ENCODE data around the gene EXOSC9. TPM values are rescaled to one million over a fixed set of nuclear protein-coding genes. Genes with fewer than 3 reads are reported as not detected.

Gene EXOSC9
- polyA plus RNA-seq, 2 of the 4 experiments (the other 2 are of a cell fraction), result 33.6 to 43.1 TPM

DNA sequence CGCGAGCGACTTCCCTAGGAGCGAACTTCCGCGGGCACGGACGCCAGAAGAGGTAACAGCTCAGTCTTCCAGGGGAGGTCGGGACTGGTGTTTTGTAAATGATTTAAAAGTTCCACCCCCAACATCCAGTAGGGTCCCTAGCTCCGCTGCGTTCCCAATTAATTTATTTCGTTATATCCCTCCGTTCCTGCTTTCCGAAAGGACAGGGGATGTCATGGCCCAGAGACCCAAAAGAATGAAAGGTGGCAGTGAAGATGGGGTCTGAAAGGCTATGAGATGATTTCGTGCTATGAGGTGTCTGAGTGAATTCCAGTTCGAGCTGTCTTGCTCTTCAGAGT, 35.8 kb upstream of the EXOSC9 start (continued):
- TF ChIP-seq, protein P1, sequence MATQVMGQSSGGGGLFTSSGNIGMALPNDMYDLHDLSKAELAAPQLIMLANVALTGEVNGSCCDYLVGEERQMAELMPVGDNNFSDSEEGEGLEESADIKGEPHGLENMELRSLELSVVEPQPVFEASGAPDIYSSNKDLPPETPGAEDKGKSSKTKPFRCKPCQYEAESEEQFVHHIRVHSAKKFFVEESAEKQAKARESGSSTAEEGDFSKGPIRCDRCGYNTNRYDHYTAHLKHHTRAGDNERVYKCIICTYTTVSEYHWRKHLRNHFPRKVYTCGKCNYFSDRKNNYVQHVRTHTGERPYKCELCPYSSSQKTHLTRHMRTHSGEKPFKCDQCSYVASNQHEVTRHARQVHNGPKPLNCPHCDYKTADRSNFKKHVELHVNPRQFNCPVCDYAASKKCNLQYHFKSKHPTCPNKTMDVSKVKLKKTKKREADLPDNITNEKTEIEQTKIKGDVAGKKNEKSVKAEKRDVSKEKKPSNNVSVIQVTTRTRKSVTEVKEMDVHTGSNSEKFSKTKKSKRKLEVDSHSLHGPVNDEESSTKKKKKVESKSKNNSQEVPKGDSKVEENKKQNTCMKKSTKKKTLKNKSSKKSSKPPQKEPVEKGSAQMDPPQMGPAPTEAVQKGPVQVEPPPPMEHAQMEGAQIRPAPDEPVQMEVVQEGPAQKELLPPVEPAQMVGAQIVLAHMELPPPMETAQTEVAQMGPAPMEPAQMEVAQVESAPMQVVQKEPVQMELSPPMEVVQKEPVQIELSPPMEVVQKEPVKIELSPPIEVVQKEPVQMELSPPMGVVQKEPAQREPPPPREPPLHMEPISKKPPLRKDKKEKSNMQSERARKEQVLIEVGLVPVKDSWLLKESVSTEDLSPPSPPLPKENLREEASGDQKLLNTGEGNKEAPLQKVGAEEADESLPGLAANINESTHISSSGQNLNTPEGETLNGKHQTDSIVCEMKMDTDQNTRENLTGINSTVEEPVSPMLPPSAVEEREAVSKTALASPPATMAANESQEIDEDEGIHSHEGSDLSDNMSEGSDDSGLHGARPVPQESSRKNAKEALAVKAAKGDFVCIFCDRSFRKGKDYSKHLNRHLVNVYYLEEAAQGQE (IDR thresholded peaks at IDR 0.05), result no peak
- no peak for TF ChIP-seq NFE2L2 (conservative IDR thresholded peaks at IDR 0.05; ENCODE audit: low read length)
- TF ChIP-seq JUNB (IDR thresholded peaks at IDR 0.05), result no peak
- TF ChIP-seq SMC3 (IDR thresholded peaks at IDR 0.05), result no peak
- TF ChIP-seq BHLHE40 (IDR thresholded peaks at IDR 0.05; ENCODE audit: low read depth, low read length), result no peak

DNA sequence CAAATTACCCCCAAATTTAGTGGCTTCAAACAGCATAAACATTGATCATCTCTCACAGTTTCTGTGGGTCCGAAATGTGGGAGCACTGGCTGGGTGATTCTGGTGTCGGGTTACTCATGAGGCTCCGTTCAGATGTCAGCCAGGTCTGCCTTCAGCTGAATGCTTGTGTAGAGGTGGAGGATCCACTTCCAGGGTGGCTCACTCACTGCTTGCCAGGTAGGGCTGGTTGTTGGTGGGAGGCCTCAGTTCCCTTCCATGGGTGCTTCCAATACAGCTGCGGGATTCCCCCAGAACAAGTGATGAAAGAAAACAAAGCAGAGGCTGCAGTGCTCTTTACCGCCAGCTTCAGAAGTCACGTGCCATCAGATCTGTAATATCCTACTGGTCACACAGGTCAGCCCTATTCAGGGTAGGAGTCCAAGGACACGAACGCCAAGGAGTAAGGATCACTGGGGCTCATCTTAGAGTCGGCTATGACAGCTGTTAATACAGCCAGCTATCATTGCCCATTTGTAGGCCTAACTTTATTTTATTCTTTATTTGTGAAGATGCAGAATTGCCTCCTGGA, 35.1 kb upstream of the EXOSC9 start:
- no peak for ATAC-seq
- POLR2A ChIA-PET, result no interaction called here
- H3K4me3 ChIP-seq, result no peak overlapping the region
- H3K9me3 ChIP-seq, result no peaks in the 10 kb centered on the region
- no peak overlapping the region for H3K27ac ChIP-seq
- WGBS (ENCODE audit: missing lambda C conversion rate), result 88% methylated on average over 8 of the region's 9 CpGs
- CTCF ChIA-PET, result no interaction called here
- H3K4me1 ChIP-seq, result no peaks in the 10 kb centered on the region
- H3K4me2 ChIP-seq, result no peak overlapping the region
- no peak for DNase-seq (ENCODE audit: low read depth in 1 of 2, low spot score in 1 of 2)
- no peak for TF ChIP-seq HOXB5 (CRISPR knock-in tag; IDR thresholded peaks at IDR 0.05)
- no peak for TF ChIP-seq RCOR1 (IDR thresholded peaks at IDR 0.05; ENCODE audit: low read depth, low read length)
- TF ChIP-seq SREBF2 (IDR thresholded peaks at IDR 0.05), result no peak
- TF ChIP-seq HOXB13 (CRISPR knock-in tag; IDR thresholded peaks at IDR 0.05; ENCODE audit: low read depth), result no peak
- TF ChIP-seq, protein P2, sequence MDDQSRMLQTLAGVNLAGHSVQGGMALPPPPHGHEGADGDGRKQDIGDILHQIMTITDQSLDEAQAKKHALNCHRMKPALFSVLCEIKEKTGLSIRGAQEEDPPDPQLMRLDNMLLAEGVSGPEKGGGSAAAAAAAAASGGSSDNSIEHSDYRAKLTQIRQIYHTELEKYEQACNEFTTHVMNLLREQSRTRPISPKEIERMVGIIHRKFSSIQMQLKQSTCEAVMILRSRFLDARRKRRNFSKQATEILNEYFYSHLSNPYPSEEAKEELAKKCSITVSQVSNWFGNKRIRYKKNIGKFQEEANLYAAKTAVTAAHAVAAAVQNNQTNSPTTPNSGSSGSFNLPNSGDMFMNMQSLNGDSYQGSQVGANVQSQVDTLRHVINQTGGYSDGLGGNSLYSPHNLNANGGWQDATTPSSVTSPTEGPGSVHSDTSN (IDR thresholded peaks at IDR 0.05), result no peak
- TF ChIP-seq FOXS1 (CRISPR knock-in tag; IDR thresholded peaks at IDR 0.05), result no peak
- no peak for TF ChIP-seq RFX5 (IDR thresholded peaks at IDR 0.05)
- TF ChIP-seq ZNF302 (CRISPR knock-in tag; IDR thresholded peaks at IDR 0.05), result no peak
- TF ChIP-seq FOSB (CRISPR knock-in tag; IDR thresholded peaks at IDR 0.05), result no peak
- no peak for TF ChIP-seq NR3C1 (IDR thresholded peaks at IDR 0.05)
- no peak for TF ChIP-seq MYC (IDR thresholded peaks at IDR 0.05; ENCODE audit: borderline replicate concordance, low read length)
- TF ChIP-seq POLR2A (IDR thresholded peaks at IDR 0.05; ENCODE audit: low read length), result no peak
- TF ChIP-seq NPAS2 (CRISPR knock-in tag; IDR thresholded peaks at IDR 0.05; ENCODE audit: borderline replicate concordance), result no peak
- TF ChIP-seq HEYL (CRISPR knock-in tag; IDR thresholded peaks at IDR 0.05), result no peak
- TF ChIP-seq CEBPB (IDR thresholded peaks at IDR 0.05), result no peak
- TF ChIP-seq CBX8 (IDR thresholded peaks at IDR 0.05), result no peak
- TF ChIP-seq SMC3 (IDR thresholded peaks at IDR 0.05), result no peak
- no peak for TF ChIP-seq MAFK (IDR thresholded peaks at IDR 0.05; ENCODE audit: partially characterized antibody)
- FAIRE-seq, result no peak

DNA sequence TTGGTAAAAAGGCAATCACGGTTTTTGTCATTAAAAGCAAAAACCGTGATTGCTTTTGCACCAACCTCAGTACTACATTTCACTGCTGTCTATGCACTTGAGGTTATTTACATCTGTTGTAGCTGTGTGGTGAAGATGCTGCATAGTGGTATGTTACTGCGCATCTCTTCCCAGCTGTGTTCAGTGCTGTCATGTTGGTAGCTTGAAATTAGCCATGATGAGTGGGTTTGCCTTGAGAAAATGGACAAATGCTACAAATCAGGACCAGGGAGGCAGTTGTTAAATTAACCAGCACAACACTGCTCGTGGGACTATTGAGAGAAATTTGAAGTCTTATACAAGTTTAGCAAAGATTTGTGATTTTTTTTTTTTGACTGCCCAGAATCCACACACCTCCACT, 34.0 kb upstream of the EXOSC9 start:
- Histone ChIP-seq H3K9me3 (no peaks in the 10 kb centered on the region), H3K4me1 (no peaks in the 10 kb centered on the region), H3K4me3 (no peak overlapping the region), H3K27ac (no peak overlapping the region), H3K4me2 (no peak overlapping the region)
- FAIRE-seq (no peak), ATAC-seq (no peak), DNase-seq (ENCODE audit: low read depth in 1 of 2, low spot score in 1 of 2) (no peak)
- no peak for TF ChIP-seq KDM5A (IDR thresholded peaks at IDR 0.05)
- TF ChIP-seq CBX8 (IDR thresholded peaks at IDR 0.05), result no peak
- no peak for TF ChIP-seq CEBPB (IDR thresholded peaks at IDR 0.05)
- TF ChIP-seq CBX2 (IDR thresholded peaks at IDR 0.05; ENCODE audit: borderline replicate concordance, low read depth), result no peak
- TF ChIP-seq, protein P3, sequence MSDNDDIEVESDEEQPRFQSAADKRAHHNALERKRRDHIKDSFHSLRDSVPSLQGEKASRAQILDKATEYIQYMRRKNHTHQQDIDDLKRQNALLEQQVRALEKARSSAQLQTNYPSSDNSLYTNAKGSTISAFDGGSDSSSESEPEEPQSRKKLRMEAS (IDR thresholded peaks at IDR 0.05), result no peak
- no peak for TF ChIP-seq BHLHE40 (IDR thresholded peaks at IDR 0.05; ENCODE audit: low read depth, low read length)
- ChIA-PET POLR2A (no interaction called here), CTCF (no interaction called here)
- WGBS (ENCODE audit: missing lambda C conversion rate), result 71% methylated on average over 4 of the region's 4 CpGs

All from A549 (cell line).